Heart right ventricle (tissue), 16 donors: ENCODE results near the gene FHOD3. TPM values are rescaled to one million over a fixed set of nuclear protein-coding genes. Genes with fewer than 3 reads are reported as not detected.
A peak's percentile ranks its signal among the peaks of the same experiment; 100 is the strongest.

Source experiments
- ATAC-seq, 8 donors: fragments of 200-7000 bp; cut with Tn5 transposase; one replicate each; pipeline ENCODE4 v1.9.1; 2020; ENCODE audit warnings: mild to moderate bottlenecking in 8 of 8, moderate library complexity in 8 of 8, moderate number of reproducible peaks in 1 of 8
- DNase-seq, 2 donors: peaks; one replicate each; pipeline ENCODE4 v3.0.0-alpha.2; 2020
- H3K27ac ChIP-seq, 10 donors: fragments of 200-600 bp; sonication (generic) in 2 of 10; one replicate each; pipeline versions ENCODE4 v1.5.0 to v1.8.0; 2020 to 2022; ENCODE audit warnings: mild to moderate bottlenecking in 3 of 10
- H3K27me3 ChIP-seq, 7 donors: fragments of 200-600 bp; one replicate each; pipeline ENCODE4 v1.8.0; 2021 to 2022; ENCODE audit warnings: mild to moderate bottlenecking in 2 of 7
- H3K36me3 ChIP-seq, 9 donors: fragments of 200-600 bp; sonication (generic) in 1 of 9; one replicate each; pipeline versions ENCODE4 v1.5.0 to v1.8.0; 2020 to 2022; ENCODE audit warnings: mild to moderate bottlenecking in 2 of 9
- H3K4me1 ChIP-seq, 9 donors: fragments of 200-600 bp; sonication (generic) in 1 of 9; one replicate each; pipeline versions ENCODE4 v1.5.0 to v1.8.0; 2020 to 2022; ENCODE audit warnings: mild to moderate bottlenecking in 4 of 9
- H3K4me3 ChIP-seq, 10 donors: fragments of 200-600 bp; sonication (generic) in 2 of 10; one replicate each; pipeline versions ENCODE4 v1.5.0 to v1.8.0; 2020 to 2022; ENCODE audit warnings: mild to moderate bottlenecking in 7 of 10, moderate library complexity in 2 of 10
- H3K9me3 ChIP-seq, 11 donors: fragments of 200-600 bp in 10 of 11; sonication (generic) in 2 of 11; one replicate each; pipeline versions ENCODE4 v1.5.0 to v1.8.0; 2013 to 2022; ENCODE audit warnings: mild to moderate bottlenecking in 2 of 11, control low read depth in 1 of 11, moderate library complexity in 1 of 11
- WGBS, 2 donors: extraction: QIAGEN DNeasy Blood & Tissue Kit; methylation state at CpG; one replicate each; pipeline ENCODE4 v1.1.7; 2013; ENCODE audit warnings: inconsistent platforms in 1 of 2; 5-methylcytosine and 5-hydroxymethylcytosine counted together
- intact Hi-C, 10 donors: fragments of 100-400 bp; cut with DNase I; formaldehyde crosslinking; loops; one replicate each; pipeline versions ENCODE4 v1.11.1 to v1.14.2; 2022
- polyA plus RNA-seq, 2 donors: library from polyadenylated mRNA; stranded (reverse); fragments of 200-250 nt; gene quantifications; one replicate each; pipeline ENCODE4 v1.2.3, GENCODE V29; 2013
- total RNA-seq, 10 donors: library from RNA; stranded (reverse); fragmentation: NEBNext Ultra II Directional in 3 of 10; extraction: Animal tissue kit (Norgen Biotek cat#: 25700) in 3 of 10; gene quantifications; one replicate each; pipeline versions ENCODE4 v1.2.1 to v1.2.4, GENCODE V29; 2021 to 2023
- TF ChIP-seq, protein P1 (sequence below), 9 donors: fragments of 200-600 bp; sonication (generic) in 2 of 9; IDR thresholded peaks; one replicate each; pipeline versions ENCODE4 v1.5.0 to v1.8.0; 2021 to 2022; ENCODE audit warnings: antibody characterized with exemption in 9 of 9, mild to moderate bottlenecking in 5 of 9, moderate library complexity in 1 of 9
- donor health status: Arrhythmogenic right ventricular cardiomyopathy.
- donor health status: ischemic (EF 13 %, LVEDD 7.1; RV severe dilation, severe dysfunction).
- donor health status: healthy with polysubstance abuse.
- donor health status: DM: no; HTN: yes; CAD: no.
- donor health status: DM: no; HTN: no; CAD: no.
- donor health status: ischemic (EF 25% LVEDD 6.9; RV normal size, moderate dysfunction).
- donor health status: ischemic (EF 25% LVEDD 5.7; RV mildly dilated, moderate dysfunction).
- donor health status: healthy.
- donor health status: DM: yes; HTN: yes; CAD: no.
- donor health status: Ischemic cardiomyopathy.
- donor health status: ischemic (EF 35%, LVEDD 5.7; RV mildly dilated, moderate dysfunction).
- donor health status: nonischemic (EF 11% LVEDD 7.7; RV severe dilation, severe dysfunction).
- donor health status: DM: yes; HTN: yes; CAD: no.
- donor health status: PGD.
- donor health status: ischemic (EF 29% LVEDD 5.4; RV normal size, mild dysfunction).
- donor health status: nonischemic (EF 23%, LVEDD 6.1; RV moderate dilation, normal function).

FHOD3 gene
- total and polyA plus RNA-seq, 12 donors, result 81.8 to 484 (median 356) TPM

DNA sequence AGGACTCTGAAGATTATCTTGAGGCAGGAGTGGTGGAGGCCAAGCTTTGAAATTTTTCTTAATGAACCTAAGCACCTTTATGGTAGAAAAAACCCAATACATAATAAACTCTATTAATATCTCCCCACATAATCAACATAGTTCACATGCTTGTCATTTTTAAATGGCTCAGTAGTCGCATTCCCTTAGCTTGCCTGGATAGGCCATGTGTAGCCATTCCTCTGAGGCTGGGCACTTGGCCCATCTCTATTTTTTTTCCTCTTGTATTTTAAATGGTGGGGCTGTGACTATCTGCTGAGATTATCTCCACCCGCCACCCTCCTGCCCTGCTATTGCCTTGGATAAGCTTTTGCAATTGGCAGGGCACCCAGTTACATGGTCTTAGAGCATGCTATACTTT lies 143.1 kb downstream of the FHOD3 start:
- Histone ChIP-seq H3K4me1 (peaks cover 3 to 75% (median 42%) of the 10 kb centered on the region in 9 donors), H3K36me3 (no peaks in the 10 kb centered on the region), H3K4me3 (no peak overlapping the region), H3K9me3 (no peaks in the 10 kb centered on the region), H3K27me3 (no peaks in the 10 kb centered on the region), H3K27ac (peak overlapping the region in 7 of 10 donors; percentile 35 to 85 (median 73))
- ATAC-seq (peak in 3 of 8 donors; percentile 38 to 49 (median 39)), DNase-seq (no peak)
- TF ChIP-seq, protein P1, sequence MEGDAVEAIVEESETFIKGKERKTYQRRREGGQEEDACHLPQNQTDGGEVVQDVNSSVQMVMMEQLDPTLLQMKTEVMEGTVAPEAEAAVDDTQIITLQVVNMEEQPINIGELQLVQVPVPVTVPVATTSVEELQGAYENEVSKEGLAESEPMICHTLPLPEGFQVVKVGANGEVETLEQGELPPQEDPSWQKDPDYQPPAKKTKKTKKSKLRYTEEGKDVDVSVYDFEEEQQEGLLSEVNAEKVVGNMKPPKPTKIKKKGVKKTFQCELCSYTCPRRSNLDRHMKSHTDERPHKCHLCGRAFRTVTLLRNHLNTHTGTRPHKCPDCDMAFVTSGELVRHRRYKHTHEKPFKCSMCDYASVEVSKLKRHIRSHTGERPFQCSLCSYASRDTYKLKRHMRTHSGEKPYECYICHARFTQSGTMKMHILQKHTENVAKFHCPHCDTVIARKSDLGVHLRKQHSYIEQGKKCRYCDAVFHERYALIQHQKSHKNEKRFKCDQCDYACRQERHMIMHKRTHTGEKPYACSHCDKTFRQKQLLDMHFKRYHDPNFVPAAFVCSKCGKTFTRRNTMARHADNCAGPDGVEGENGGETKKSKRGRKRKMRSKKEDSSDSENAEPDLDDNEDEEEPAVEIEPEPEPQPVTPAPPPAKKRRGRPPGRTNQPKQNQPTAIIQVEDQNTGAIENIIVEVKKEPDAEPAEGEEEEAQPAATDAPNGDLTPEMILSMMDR (IDR thresholded peaks at IDR 0.05), result no peak
- intact Hi-C loops, result no loop called here
- 38 to 54% methylated on average over 2 of the region's 2 CpGs for WGBS, 2 donors

DNA sequence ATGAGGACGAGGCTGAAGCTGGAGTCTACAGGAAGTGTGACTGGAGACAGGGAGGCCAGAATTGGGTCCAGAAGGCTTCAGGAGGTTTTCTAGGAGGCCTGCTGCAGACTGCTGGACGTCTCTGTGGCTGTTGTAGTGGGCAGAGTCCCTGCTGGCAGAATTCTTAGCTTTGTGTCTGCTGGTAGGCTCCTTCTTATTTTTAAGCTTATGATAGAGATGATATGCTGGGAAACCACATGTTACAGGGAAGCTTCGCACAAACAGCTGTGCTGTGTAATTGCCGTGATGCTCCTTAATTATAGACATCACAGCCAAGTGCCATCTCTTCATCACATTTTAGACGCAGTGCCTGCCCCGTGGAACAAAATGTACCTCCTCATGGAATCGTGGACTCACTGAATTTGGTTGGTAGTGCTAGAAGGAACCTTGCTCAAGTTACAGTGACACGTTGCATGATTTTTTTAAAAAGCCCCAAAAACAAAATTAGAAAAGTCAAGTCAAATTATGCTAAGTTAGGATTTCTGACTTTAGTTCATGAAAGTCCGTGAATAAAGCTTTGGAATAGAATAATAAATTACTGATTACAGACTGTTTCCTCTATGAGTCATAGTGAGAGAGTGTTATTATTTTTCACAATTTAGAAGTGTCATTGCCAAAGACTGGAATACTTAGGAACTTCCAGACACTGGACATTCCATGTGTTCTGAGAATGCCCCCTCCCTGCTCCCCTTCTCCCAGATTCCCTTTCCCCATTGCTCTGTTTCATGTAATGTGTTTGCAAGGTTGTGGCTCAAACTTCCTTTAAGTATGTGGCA lies 144.1 kb downstream of the FHOD3 start:
- 16 to 30% methylated on average over 9 of the region's 9 CpGs for WGBS, 2 donors
- Histone ChIP-seq H3K36me3 (no peaks in the 10 kb centered on the region), H3K9me3 (no peaks in the 10 kb centered on the region), H3K4me1 (peaks cover 3 to 75% (median 43%) of the 10 kb centered on the region in 9 donors), H3K27ac (peak overlapping the region; percentile 18 to 85 (median 68)), H3K4me3 (no peak overlapping the region), H3K27me3 (no peaks in the 10 kb centered on the region)
- intact Hi-C loops, result no loop called here
- TF ChIP-seq, protein P1 (IDR thresholded peaks at IDR 0.05), result no peak
- no peak for DNase-seq
- ATAC-seq, result peak; percentile 20 to 74 (median 49)

DNA sequence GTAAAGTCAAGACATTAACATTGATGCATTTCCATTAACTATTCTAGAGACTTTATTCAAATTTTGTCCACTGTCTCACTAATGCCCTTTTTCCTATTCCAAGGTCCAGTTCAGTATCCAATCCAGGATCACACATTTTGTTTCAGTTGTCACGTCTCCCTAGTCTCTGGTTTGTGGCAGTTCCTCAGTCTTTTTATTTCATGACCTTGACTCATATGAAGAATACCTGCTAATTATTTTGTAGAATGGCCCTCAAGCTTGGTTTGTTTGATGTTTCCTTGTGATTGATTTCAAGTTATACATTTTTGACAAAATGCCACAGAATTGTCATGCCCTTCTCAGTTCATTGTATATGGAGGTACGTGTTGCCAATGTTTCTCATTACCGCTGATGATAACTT lies 145.2 kb downstream of the FHOD3 start:
- ATAC-seq, result no peak
- intact Hi-C loops, result no loop called here
- H3K4me1 ChIP-seq, result peaks cover 3 to 75% (median 44%) of the 10 kb centered on the region in 9 donors

DNA sequence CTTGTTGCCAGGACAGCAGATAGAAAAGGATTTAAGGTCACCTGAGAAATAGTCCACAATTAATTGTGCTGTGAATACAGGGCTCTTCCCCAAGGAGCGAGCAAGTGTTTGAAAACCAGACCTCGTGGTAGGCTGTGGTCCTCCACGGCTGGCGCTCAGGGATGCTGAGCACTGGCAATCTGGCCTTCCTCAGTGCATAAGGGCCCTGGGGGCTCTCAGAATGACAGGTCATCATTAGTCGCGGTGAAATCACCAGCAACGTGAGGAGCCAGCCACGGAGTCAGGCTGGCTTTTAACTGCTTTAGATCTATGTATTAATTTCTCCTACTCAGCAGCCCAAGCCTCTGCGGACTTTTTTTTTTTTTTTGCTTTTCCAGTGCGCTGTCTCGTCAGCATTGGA lies 148.5 kb downstream of the FHOD3 start:
- intact Hi-C loops, result no loop called here
- Histone ChIP-seq H3K27ac (peak overlapping the region in 4 of 10 donors; percentile 5 to 53 (median 12)), H3K4me3 (no peak overlapping the region), H3K4me1 (peaks cover 4 to 81% (median 40%) of the 10 kb centered on the region in 9 donors), H3K36me3 (no peaks in the 10 kb centered on the region), H3K27me3 (no peaks in the 10 kb centered on the region), H3K9me3 (no peaks in the 10 kb centered on the region)
- TF ChIP-seq, protein P1 (IDR thresholded peaks at IDR 0.05), result no peak
- WGBS, 2 donors, result 43 to 51% methylated on average over 11 of the region's 11 CpGs
- DNase-seq, result no peak
- ATAC-seq, result peak in 4 of 8 donors; percentile 6 to 44 (median 31)

More for the DNA sequence above, 145.2 kb downstream of the FHOD3 start:
- Histone ChIP-seq H3K27ac (peak overlapping the region in 5 of 10 donors; percentile 54 to 85 (median 74)), H3K36me3 (no peaks in the 10 kb centered on the region), H3K9me3 (no peaks in the 10 kb centered on the region), H3K4me3 (no peak overlapping the region), H3K27me3 (no peaks in the 10 kb centered on the region)
- TF ChIP-seq, protein P1 (IDR thresholded peaks at IDR 0.05), result no peak
- WGBS, 2 donors, result 87 to 89% methylated on average over 3 of the region's 3 CpGs
- DNase-seq, result no peak
